Measurements from ENCODE around the gene TTC4.

TTC4 gene

GRCh38 chr1:54701996-54702395 is 13.7 kb upstream of the TTC4 start:
- no peak overlapping the region for H3K4me3 ChIP-seq (ENCODE audit: low read depth, low read length)
- TF ChIP-seq CTCF (IDR thresholded peaks at IDR 0.05; ENCODE audit: borderline replicate concordance, insufficient read depth, low read depth, low read length): no peak

- TF ChIP-seq CTCF (IDR thresholded peaks at IDR 0.05; ENCODE audit: borderline replicate concordance, insufficient read depth, low read depth, low read length): no peak
- no peak overlapping the region for H3K4me3 ChIP-seq (ENCODE audit: low read depth, low read length)
Observed at GRCh38 chr1:54703471-54703870, 12.2 kb upstream of the TTC4 start.

GRCh38 chr1:54705153-54705552 is 10.5 kb upstream of the TTC4 start:
- TF ChIP-seq CTCF (IDR thresholded peaks at IDR 0.05; ENCODE audit: borderline replicate concordance, insufficient read depth, low read depth, low read length): no peak
- H3K4me3 ChIP-seq (ENCODE audit: low read depth, low read length): no peak overlapping the region

GRCh38 chr1:54706419-54706818 is 9.2 kb upstream of the TTC4 start:
- H3K4me3 ChIP-seq (ENCODE audit: low read depth, low read length): no peak overlapping the region
- TF ChIP-seq CTCF (IDR thresholded peaks at IDR 0.05; ENCODE audit: borderline replicate concordance, insufficient read depth, low read depth, low read length): no peak

GRCh38 chr1:54708385-54708784 is 7.3 kb upstream of the TTC4 start:
- no peak for TF ChIP-seq CTCF (IDR thresholded peaks at IDR 0.05; ENCODE audit: borderline replicate concordance, insufficient read depth, low read depth, low read length)

GRCh38 chr1:54709547-54710292 is 5.9 kb upstream of the TTC4 start:
- TF ChIP-seq CTCF (IDR thresholded peaks at IDR 0.05; ENCODE audit: borderline replicate concordance, insufficient read depth, low read depth, low read length): no peak
- no peak overlapping the region for H3K4me3 ChIP-seq (ENCODE audit: low read depth, low read length)

More at GRCh38 chr1:54708385-54708784, 7.3 kb upstream of the TTC4 start:
- no peak overlapping the region for H3K4me3 ChIP-seq (ENCODE audit: low read depth, low read length)

- H3K4me3 ChIP-seq (ENCODE audit: low read depth, low read length): no peak overlapping the region
- TF ChIP-seq CTCF (IDR thresholded peaks at IDR 0.05; ENCODE audit: borderline replicate concordance, insufficient read depth, low read depth, low read length): no peak
Observed at GRCh38 chr1:54710434-54710833, 5.2 kb upstream of the TTC4 start.
